ENCODE results near the gene GDPD5.

The GDPD5 gene

DNA sequence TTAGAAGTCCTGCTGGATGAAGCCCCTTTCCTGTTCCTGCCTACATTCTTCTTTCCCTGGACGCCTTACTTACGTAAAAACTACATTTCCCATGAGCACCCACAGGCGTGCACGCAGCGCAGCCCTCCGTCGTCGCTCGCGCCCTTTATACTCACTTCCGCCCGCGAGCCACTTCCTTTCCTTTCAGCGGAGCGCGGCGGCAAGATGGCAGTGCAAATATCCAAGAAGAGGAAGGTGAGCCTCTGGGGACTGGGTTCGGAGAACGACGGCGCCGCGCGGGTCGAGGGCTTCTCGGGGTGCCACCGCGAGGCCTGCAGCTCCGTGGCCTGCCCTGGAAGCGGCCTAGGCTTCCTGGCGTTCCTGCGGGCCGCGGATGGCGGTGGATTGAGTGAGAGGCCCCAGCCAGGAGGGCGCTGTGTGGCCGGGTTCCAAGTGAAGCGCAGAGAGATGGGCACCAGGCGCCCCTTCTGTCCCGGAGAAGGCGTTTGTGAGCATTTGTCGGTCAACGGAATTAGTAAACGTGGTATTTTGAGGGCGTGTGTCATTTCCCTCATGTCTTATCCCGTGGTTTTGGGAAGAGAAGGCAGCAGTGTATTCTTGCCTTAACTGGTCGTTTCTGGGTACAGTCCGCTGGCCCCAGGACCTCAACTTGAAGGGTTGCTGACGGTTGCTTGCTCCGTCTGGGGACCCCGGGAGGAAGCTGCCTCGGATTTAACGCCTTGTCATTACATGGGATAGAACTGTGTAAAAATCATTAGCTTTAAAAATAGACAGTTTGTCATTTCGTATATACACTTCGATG, 126.2 kb downstream of the GDPD5 start, which contains the start of gene RPS3:
RPS3 (plus strand) TSS at position 175 of the 802 bp plus-strand sequence; CDS start at position 205, 30 bp downstream.
- DNase-seq (ENCODE audit: low read depth): peak; percentile 92

DNA sequence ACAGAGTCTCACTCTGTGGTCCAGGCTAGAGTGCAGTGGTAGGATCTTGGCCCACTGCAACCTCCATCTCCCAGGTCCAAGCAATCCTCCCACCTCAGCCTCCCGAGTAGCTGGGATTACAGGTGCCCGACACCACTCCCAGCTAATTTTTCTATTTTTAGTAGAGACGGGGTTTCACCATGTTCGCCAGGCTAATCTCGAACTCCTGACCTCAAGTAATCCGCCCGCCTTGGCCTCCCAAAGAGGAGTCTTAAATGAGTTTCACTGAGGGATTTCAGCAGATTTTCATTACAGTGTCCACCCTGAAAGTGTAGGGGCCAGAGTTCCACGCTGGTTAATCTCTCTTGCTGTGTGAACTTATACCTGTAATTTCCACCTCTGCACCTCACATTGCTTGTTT, 126.8 kb downstream of the GDPD5 start:
- DNase-seq (ENCODE audit: low read depth): no peak

DNA sequence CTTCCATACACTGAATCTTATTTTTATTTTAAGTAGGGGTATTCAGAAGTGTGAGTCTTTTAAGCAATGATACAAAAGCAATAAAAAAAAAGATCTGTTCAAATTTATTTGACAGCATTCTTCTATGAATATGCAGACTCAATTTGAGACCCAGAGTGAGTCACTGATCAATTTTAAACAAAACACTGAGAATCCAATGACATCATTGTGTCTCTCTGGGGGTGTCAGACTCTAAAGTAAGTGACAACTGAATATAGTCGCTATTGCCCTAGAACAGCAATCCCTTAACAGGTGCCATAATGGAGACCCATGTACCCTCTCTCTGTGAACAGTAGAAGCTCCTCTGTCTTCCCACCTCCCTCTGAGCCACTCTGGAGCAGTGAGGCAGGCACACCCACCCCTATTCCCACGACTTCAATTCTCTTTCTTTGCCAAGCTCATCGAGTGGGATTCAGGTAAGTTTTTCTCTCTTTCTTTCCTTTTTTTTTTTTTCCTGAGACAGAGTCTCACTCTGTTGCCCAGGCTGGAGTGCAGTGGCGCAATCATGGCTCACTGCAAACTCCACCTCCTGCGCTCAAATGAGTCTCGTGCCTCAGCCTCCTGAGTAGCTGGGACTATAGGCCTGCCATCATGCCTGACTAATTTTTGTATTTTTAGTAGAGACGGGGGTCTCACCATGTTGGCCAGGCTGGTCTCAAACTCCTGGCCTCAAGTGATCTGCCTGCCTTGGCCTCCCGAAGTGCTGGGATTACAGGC, 131.5 kb downstream of the GDPD5 start:
- no peak for DNase-seq (ENCODE audit: low read depth)

DNA sequence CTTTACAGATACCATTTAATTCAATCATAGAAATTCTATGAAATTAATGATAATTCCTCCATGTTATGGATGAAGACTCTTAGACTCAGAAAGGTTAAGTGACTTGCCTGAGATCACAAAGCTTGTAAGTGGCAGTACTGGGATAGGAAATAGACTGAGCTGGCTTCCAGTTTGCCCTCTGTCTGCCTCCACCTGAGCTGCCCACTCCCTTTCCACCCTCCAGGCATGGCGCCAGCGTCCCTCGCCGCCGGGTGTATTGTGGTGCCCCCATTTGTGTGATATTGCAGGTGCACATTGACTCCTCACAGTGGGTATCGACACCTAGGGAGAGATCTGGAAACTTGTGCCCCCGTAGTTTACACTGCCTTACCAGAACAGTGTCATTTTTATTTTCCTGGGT, 135.8 kb downstream of the GDPD5 start:
- DNase-seq (ENCODE audit: low read depth): no peak

DNA sequence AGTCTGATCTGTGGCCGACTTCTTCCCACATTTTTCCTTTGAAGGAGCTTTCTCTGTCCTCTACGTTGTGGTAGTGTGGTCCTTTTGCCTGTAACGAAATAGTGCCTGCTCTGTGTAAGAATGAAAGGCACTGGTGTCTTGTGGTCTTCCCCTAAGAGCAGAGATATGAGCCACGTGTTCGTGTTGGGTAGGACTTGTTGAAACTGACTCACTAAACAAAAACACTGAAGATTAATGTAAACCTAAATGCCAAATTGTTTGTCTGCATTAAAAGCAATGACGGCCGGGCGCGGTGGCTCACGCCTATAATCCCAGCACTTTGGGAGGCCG, 136.5 kb downstream of the GDPD5 start:
- DNase-seq (ENCODE audit: low read depth): no peak

DNA sequence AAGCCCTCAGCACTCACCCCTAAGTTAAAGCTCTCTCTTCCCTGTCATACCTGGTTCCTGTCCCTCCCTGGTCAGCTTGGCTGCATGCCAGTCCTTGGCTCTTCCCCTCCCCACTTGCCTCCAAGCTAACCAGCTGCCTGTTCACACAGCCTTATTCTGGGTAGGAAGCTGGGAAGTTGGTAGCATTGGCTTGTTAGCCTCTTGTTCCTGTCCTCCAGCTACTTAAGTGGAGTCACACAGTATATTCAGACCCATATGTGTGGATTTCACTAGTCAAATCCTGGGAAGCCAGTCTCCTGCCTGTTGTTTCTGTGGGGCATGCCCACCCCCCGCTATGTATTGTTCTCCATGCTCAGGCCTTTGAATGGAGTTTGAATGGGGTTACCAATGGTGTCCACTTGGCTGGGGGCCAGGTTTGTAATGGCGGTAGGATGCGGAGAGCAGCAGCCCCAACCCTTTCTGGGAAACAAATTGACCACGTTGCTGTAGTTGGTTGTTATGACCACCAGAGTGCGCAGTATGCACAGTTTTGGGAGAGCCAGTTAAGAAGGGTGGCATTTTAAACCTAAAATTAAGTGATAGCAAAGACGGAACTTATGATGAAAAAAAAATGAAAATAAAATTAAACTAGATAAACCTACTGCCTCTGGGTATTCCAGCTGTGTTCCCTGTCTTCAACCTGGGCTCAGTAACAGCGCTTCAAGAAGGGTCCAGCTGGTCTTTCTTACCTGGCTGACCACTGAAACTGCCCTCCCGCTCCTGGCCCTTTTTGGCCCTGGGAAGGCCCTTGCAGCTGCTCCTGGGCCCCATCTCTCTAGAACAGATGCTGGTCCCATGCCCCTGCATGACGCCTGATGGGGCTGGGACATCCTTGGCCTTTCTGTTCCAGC, 137.1 kb downstream of the GDPD5 start:
- DNase-seq (ENCODE audit: low read depth): peak; percentile 67

DNA sequence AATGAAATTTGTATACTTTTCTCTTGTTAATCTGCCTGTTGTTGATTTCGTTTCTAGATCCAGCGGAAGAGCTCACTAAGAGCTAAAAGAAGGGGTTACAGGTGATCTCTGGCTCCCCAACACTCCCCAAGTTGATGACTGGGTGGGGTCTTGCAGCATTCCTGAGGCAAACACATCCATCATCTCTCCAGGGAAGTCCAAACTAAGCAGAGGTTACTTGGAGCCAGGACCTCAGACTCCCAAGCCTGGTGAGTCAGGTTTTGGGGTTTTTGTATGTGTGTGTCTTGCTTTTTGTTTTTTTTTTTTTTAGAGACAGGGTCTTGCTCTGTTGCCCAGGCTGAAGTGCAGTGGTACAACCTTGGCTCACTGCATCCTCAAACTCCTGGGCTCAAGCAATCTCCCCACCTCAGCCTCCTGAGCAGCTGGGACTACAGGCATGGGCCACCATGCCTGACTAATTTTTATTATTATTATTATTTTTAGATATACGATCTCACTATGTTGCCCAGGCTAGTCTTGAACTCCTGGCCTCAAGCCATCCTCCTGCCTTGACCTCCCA, 137.9 kb downstream of the GDPD5 start:
- no peak for DNase-seq (ENCODE audit: low read depth)

DNA sequence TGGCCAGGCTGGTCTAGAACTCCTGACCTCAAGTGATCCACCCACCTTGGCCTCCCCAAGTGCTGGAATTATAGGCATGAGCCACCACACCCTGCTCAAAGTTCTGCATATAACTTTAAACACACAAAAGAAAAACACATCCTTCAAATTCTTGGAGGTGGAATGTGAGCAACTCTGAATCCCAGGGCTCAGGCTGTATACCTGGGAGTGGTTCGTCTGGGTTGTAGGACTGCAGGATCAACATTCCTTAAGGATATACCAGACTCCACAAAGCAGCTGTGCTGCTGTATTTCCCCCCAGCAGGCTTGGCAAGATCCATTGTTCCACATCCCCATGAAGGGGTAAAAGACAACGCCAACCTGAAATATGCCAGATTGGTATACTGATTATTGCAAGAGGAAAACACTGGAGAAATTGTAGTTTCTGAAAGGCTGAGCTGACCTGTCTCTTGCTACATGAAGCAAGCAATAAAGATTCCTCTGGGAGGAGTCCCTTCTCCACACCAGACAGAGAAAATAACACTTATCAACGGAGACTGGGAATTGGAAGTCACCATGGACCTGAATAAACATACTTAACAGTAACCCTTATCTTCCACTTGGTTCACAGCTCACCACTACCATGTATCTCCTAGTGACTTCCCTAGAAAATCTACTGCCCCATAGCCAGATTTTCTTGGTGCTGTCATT, 138.7 kb downstream of the GDPD5 start:
- DNase-seq (ENCODE audit: low read depth): no peak

Data from iris pigment epithelial cell (primary cell).